NCI-H1105 treated with DMSO at 0.1 percent for 48 hours (cell line): ENCODE measurements around the gene RAN.
"Not testable (repeated sequence)": the region's sequence is repeated elsewhere in the genome, so short reads cannot be mapped to it uniquely, and the experiment has no call there.

Source experiments
- DNase-seq: peaks from one replicate; lab custom pipeline; 2025; lab: John Stamatoyannopoulos, UW

The RAN gene

DNA sequence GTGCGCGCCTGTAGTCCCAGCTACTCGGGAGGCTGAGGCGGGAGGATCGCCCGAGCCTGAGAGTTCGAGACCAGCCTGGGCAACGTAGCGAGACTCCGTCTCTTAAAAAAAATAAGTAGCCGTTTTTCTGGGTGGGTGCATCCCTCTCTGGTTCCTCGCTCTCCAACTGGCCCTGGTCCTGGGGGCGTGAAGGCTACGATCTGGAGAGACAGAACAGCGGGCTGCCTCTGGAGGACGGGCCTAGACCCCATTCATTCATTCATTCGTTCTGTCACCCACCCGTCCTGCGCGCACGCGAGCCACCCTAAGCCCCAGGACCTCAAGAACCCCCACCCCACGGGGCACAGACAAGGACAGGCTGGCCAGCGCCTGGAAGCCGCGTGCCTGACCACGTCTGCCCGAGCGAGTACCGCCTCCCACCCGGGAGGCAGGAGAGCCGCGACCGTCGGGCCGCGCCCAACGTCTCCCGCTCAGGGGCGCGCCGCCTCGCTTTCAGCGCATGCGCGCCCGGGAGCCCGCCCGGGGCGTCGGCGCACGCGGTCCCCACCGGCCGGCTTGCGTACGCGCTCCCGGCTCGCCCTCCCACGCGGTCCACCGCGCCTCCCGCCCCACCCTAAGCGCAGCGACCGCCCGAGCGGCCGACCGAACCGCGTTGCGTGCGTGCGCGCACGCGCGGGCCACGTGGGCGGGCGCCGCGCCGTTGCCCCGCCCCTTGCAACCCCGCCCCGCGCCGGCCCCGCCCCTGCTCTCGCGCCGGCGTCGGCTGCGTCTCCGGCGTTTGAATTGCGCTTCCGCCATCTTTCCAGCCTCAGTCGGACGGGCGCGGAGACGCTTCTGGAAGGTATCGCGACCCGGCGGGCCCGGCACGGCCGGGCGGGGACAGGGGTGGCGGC is at the start of gene RAN:
TSS of gene RAN (plus strand) at position 781 of the 893 bp plus-strand sequence. CDS start 528 bp downstream, outside the sequence.
- peak; percentile 86 for DNase-seq

DNA sequence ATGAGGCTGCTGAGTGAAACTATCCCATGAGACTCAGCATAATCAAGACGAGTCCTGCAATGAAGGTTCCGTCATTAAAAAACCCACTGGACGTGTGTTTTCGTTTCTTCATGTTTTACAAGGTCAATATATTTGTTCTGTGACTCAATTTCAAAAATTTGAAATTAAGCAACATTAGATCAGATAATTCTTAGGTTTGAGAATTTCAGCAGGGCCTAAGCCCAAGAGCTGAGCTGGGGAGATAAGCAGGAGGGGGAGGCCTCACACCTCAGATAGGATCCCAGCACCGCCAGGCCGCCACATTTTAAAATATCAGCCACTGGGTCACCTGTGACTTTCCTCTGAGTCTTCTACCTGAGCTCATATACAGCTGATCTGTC is 46.1 kb upstream of the RAN start:
- no peak for DNase-seq

DNA sequence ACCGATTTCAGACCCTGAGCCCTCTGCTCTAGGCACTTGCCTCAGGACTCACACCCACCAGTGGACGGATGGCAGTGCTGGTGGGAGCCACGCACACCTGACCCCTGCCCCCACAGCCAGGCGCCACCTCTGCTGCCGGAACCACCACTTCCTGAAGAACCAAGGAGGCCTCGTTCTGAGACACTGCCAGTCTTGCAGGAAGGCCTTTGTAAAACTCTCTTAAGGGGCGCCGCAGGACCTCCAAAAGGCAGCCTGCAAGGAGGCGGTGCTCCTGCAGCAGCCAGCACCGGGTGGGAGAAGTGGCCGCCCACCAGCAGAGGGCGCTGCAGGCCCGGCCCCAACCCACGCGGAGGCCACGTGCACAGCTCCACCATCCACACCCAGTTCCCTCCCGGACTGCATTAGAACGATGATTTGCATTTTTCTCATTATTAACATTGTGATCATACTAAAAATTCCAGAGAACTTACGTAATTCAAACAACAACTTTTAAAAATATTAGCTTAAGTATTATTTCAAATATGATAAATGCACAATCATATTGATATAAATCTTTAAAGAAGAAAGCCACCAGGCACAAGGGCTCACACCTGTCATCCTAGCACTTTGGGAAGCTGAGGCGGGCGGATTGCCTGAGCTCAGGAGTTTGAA is 45.6 kb upstream of the RAN start:
- DNase-seq: no peak

DNA sequence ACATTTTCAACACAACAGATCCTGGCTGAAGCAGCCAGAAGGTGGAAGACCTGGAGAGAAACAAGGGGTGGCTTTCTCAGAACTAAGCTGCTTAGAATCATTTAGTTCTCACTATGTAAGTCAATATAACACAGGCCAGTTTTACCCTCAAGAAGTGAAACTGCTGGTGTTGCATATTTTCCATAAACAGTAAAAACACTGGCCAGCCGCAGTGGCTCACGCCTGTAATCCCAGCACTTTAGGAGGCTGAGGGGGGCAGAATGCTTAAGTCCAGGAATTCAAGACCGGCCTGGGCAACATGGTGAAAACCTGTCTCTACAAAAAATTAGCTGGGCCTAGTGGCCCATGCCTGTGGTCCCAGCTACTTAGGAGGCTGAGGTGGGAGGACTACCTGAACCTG is 44.4 kb upstream of the RAN start:
- DNase-seq: no peak

DNA sequence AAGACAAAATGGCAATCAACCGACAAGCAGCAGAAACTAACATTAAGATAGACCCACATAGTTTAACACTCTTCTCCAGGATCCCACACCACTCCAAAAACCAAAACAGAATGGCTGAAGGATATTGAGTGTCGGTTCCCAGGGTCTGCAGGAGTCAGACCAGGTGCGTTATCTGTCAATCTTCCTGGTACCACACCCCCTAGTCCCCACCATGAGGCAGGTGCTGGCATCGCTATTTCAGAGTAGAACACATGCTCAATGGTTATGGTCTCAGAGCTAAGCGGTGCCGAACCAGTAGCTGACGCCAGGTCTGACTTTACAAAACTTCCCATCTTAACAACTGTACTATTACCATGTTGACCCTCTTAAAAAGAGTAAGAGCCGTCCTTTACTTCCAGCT is 43.0 kb upstream of the RAN start:
- DNase-seq: no peak

DNA sequence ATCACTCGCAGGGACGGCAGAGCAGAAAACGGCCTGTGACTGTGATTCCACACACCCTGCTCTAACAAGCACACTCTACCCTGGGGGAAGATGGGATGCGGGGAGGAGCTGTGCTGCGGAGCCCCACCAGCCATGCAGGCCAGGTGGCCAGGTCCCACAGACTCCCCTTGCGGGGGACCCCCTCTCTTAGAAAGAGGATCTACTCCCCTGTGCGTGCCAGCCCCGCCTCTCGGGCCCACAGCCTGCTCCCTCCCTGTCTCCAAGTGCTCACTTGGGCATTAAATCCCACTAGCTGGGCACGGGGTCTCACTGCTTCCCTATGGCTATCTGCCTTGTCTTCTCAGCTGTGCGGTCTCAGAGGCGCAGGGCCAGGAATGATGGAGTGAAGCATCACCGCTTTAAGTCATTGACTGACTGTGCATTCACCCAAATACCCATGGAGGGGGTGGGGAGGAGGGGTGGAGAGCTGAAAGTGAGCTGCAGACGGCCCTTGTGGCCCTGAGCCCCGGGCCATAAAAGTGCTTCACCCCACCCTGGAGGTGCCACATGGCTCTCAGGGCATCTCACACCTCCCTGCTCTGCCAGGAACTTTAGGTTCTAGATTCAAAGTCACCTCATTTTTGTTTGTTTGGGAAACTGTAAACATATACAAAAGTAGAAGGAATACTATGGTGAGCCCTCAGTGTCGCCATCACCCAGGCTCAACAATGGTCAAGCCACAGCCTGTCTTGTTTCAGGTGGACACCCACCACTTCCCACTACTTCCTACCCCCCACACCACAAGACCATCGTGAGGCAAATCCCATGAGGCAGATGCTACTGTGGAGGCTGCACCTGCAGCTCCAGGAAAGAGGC is 42.2 kb upstream of the RAN start:
- DNase-seq: no peak

DNA sequence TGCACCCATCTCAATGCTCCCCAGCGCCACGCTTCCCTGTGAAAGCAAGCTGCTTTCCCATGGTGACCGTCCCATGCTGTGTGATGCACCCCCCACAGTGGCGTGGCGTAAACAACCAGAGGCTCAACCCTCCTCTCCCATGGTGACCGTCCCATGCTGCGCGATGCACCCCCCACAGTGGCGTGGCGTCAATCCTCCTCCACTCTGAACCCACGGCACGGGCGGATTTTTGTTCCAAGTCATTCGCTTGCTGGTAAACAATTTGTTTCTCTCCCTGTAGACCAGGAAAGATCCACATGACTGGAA is 41.7 kb upstream of the RAN start:
- DNase-seq: no peak

DNA sequence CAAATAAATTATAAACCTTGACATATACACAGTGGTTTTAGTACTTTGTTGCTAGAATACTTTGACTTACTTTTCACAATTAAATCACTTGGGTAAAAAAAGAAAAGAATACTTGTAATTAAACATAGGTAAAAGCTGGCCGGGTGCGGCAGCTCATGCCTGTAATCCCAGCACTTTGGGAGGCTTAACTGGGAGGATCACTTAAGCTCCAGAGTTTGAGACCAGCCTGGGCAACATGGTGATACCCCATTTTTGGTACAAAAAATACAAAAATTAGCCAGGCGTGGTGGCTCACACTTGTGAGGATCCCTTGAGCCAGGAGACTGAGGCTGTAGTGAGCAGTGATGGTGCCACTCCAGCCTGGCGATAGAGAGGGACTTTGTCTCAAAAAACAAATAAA is 40.6 kb upstream of the RAN start:
- DNase-seq: no peak

DNA sequence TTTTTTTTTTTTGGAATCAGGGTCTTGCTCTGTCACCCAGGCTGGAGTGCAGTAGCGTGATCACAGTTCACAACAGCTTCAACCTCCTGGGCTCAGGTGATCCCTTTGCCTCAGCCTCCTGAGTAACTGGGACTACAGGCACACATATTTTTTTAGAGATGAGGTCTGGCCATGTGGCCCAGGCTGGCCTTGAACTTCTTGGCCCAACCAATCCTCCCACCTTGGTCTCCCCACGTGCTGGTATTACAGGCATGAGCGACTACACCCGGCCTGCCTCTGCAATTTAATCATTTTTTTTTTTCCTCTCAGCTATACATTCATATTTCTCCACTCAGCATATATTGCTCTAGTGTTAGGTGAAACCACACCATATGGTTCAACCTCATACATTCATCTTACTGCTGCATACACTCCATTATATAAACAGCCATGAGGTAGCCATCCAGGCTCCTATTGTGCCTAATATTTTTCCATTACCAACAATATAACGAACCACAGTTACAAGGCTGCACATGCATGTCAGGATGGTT is 39.9 kb upstream of the RAN start:
- no peak for DNase-seq

DNA sequence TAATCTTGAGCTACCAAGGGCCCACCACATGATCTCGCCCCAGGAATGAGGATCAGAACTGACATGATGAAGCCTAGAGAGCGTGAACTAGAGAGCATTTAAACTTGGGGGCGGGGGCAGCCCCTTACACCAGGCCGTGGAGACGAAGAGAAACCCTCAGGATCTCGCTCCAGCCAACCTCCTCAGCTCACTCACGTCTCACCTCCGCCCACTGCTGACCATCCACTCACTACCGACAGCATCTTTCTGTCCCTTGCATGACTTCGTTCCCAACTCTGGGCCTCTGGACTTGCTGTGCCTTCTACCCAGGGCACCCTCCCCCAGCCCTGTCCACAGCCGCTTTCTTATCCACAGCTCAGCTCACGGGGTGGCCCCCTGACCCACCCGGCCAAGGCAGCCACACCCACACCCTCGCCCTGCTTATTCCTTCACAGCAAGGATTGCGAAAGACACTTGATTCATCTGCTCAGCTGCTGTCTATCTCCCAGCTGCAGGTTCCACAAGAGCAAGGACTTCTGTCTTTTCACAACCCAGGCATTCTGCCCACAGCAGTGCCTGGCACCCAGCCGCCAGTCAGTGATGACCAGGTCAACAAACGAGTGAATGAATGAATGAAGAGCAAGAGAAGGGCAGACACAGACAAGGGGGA is 39.2 kb upstream of the RAN start:
- no peak for DNase-seq

DNA sequence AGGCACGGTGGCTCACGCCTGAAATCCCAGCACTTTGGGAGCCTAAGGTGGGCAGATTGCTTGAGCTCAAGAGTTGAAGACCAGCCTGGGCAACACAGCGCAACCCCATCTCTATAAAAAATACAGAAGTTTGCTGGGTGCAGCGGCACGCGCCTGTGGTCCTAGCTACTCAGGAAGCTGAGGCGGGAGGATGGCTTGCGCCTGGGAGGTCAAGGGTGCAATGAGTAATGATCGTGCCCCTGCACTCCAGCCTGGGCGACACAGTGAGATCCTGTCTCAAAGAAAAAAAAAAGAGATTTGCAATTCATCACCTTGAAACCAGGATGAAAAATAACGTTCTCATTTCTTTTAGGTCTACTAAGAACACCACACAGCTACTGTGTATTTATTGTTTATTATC is 36.9 kb upstream of the RAN start:
- no peak for DNase-seq

DNA sequence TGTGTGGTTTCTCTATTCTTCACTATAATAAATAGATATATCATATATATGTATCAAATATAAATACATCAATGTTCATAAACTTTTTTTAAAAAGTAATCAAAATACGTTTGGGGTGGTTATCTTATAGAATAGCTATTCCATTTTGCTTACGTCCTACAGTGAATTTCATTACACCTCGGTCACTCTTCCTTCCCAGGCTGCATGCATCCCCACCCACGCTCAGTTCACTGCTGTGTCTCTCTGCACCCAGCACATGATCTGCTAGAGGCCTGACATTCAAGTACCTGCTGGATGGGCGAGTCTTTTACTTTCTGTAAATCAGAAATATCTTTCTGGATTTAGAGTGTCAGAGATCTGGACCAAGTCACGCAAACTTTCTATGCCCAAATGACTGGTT is 36.4 kb upstream of the RAN start:
- DNase-seq: no peak

DNA sequence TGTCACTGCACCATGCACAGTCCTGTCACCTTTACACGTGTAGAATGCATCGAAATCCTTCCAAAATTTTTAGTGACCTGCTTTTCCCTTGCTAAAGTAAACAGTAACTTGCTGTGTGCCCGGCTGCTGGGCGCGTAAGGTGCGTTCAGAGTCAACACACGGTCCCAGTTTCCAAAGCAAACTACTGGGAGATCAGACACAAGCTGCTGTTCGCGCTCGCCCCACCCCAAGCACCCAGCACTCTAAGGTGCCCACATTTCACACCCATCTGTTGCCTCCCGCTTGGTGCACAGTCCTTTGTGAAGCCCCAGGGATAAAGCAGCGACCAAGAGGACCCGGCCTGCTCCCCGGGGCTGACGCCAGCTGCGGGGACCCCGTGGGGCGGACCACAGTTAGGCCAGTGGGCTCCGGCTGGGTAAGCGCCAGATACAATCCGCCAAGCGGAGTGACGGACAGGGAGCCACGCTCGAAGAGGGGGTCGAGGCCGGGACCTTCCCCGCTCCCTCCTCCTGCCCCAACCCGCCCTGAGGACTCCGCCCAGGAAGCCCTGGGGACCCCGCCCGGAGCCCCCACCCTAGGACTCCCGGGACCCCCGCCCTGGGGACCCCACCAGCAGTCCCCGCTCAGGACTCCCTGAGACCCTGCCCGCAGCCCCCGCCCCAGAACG is 33.4 kb upstream of the RAN start:
- peak; percentile 31 for DNase-seq

DNA sequence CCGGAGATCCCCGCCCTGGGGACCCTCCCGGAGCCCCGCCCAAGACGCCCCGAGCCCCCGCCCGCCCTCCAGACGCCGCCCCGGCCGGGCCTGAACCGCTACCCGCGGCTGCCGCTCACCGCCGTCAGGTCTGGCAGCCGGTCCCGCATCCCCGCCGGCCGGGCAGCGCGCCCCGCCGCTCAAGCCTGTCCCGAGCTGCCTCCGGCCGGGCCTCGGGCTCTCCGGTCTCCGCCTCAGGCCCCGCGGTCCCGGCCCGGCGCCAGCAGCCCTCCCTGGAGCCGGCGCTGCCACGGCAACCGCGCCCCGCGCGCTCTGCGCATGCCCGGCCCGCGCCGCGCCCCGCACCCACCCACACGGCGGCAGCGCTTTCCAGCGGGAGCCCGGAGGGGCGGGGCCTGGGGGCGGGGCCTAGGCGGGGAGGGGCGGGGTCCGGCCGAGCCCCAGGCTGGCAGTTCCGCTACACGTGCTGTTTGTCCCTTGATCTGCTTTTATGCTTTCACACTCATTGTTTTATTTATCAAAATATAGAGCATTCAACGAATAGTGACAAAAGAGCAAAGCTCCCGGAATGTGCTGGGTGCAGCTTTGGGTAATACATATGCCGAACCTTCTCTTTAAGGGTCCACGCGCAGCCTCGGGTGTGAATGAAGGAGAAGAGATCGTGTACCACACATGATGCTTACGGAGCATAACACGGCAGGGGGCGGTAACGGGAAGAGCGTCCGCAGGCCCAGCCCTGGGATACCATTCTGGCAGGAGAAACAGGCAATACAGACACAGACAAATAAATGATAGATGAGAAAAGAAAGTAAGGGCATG is 32.7 kb upstream of the RAN start, which contains the start of gene STX2:
TSS of gene STX2 (minus strand) at position 300 of the 819 bp plus-strand sequence. CDS start at position 149, 151 bp downstream.
- peak; percentile 77 for DNase-seq

DNA sequence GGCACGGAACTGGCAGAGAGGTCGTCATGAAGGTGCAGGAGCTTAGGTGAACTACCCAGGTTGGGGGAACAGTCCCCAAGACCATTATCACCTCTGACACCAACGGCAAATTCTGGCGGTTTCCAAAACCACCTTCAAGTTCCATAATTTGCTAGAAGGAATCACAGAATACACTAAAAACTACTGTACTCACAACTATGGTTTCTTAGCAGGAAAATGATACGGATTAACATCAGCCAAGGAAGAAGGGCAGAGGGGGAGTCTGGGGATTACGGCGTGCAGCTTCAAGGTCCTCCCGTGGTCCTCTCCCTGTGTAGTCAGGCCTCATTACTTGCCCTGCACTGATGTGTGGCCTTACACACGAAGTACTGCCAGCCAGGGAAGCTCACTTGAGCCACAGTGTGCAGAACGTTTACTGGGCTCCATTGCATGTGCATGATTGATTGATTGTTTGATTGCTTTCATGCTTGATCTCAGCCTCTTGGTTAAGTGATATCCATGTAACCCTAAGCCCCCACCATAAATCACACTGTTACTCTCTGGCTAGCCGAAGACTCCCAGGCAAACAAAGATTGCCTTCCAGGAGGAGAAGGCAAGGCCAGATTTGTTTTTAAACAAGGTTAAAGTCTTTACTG is 32.0 kb upstream of the RAN start:
- no peak for DNase-seq

DNA sequence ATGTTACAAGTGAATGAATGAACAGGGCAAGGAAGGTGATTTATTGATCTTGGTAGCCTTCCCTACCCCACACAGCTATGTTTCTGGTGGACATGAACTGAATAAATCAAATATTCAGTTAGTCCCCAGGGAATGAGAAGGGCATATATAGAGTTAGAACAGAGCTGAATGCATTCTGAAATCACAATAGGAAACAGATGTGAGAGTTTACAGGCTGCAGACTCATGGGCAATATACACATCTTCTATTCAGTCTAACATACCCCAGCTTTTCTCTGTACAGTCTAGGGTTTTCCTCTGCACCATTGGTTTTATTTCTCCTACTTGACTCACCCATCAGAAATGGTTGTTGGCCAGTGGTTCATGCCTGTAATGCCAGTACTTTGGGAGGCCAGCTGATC is 25.5 kb upstream of the RAN start:
- no peak for DNase-seq

DNA sequence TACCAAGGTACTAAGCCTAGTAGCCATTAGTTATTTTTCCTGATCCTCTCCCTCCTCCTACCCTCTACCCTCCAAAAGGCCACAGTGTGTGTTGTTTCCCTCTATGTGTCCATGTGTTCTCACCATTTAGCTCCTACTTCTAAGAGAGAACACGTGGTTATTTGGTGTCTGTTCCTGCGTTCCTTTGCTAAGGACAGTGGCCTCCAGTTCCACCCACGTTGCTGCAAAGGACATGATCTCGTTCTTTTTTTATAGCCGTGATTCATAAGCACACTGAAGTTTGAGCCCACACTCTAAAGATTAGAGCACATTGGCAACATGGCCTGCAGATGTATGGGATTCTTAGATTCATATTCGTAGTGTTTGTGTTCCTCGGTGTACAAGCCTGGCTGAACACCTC is 24.8 kb upstream of the RAN start:
- no peak for DNase-seq

DNA sequence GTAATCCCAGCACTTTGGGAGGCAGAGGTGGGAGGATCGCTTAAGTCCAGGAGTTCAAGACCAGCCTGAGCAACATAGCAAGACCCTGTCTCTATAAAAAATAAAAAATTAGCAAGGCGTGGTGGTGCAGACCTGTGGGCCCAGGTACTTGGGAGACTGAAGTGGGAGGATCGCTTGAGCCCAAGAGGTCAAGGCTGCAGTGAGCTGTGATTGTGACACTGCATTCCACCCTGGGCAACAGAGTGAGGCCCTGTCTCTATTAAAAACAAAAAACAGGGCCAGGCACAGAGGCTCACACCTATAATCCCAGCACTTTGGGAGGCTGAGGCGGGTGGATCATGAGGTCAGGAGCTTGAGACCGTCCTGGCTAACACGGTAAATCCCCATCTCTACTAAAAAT is 23.8 kb upstream of the RAN start:
- not testable (repeated sequence) for DNase-seq

DNA sequence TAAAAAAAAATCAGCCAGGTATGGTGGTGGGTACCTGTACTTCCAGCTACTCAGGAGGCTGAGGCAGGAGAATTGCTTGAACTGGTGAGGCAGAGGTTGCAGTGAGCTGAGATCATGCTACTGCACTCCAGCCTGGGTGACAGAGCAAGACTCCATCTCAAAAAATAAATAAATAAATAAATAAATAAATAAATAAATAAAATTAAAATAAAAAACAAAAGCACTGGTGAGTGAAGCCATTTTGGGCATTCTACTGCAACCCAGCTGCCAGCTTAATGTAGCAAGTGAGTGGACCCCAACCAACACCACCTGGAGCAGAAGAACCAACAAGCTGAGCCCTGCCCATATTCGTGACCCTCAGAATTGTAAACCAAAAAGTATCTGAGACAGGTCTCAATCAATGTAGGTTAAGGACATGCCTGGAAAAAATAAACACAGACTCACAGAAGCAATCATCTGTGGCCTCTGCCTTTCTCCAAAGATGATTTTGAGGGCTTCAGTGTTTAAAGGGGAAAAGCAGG is 23.0 kb upstream of the RAN start:
- not testable (repeated sequence) for DNase-seq
